Stimulated activated naive CD8-positive, alpha-beta T cell treated with anti-CD3 and anti-CD28 coated beads, Interleukin-15, amount 100 ng/mL, for 72 hours (primary cell): ENCODE measurements around the gene CLEC3A.
"Not testable (repeated sequence)": the region's sequence is repeated elsewhere in the genome, so short reads cannot be mapped to it uniquely, and the experiment has no call there.

Source experiments
- ATAC-seq: fragments of 150-1000 bp; cut with Tn5 transposase; 2 replicates; pipeline ENCODE4 v1.10.0; 2021; ENCODE audit warnings: mild to moderate bottlenecking, moderate library complexity
- DNase-seq, 2 donors: peaks; one replicate each; pipeline ENCODE4 v3.0.0; 2021 to 2022
- H3K27ac Mint-ChIP-seq, 2 donors: one replicate each; pipeline ENCODE4 v1.8.0; 2022; ENCODE audit warnings: mild to moderate bottlenecking in 2 of 2, mixed read lengths in 2 of 2, moderate library complexity in 2 of 2
- H3K27me3 Mint-ChIP-seq: one replicate; pipeline ENCODE4 v1.8.0; 2022; ENCODE audit warnings: mixed read lengths
- H3K4me1 Mint-ChIP-seq: one replicate; pipeline ENCODE4 v1.8.0; 2022; ENCODE audit warnings: mild to moderate bottlenecking, mixed read lengths
- H3K4me3 Mint-ChIP-seq, 2 donors: one replicate each; pipeline ENCODE4 v1.8.0; 2022; ENCODE audit warnings: mild to moderate bottlenecking in 2 of 2, mixed read lengths in 2 of 2, moderate library complexity in 1 of 2
- H3K9me3 Mint-ChIP-seq, 2 donors: one replicate each; pipeline ENCODE4 v1.8.0; 2022; ENCODE audit warnings: mixed read lengths in 2 of 2

The CLEC3A gene

DNA sequence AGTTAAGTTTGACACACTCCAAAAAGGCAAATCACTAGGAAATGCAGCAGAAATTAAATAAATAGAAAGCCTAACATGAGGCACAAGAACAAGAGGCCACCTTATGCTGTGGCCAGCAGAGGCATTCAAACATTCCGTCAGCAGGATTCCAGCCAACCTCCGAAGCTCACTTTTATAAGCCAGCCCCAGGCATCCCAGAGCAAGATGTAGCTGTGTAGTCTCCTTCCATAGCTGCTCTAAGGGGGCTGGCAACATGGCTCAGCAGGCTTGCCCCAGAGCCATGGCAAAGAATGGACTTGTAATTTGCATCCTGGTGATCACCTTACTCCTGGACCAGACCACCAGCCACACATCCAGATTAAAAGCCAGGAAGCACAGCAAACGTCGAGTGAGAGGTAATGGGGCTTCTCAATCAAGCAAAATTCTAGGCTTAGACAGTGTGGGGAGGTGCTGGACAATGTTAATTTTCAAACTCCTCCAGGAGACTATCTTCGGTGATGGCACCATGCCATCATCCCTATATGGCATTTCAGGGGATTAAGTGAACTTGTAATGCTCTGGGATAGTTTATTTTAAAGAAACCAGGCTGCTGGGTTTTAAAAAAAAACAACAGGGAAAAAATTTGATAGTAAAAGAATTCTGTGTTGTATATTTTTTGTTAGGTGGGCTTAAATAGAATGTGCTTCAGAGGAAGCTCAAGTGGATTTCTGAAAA is at the start of gene CLEC3A:
Gene CLEC3A (plus strand): TSS at position 202 of the 714 bp plus-strand sequence. CDS start 79 bp downstream, at position 281.
- H3K27ac Mint-ChIP-seq = no peak within 1 kb of the TSS
- no peaks in the 10 kb centered on the region for H3K9me3 Mint-ChIP-seq
- ATAC-seq (no peak), DNase-seq (no peak)
- peaks cover 24% of the 10 kb centered on the region for H3K27me3 Mint-ChIP-seq
- no peaks in the 10 kb centered on the region for H3K4me1 Mint-ChIP-seq
- no peak within 1 kb of the TSS for H3K4me3 Mint-ChIP-seq

DNA sequence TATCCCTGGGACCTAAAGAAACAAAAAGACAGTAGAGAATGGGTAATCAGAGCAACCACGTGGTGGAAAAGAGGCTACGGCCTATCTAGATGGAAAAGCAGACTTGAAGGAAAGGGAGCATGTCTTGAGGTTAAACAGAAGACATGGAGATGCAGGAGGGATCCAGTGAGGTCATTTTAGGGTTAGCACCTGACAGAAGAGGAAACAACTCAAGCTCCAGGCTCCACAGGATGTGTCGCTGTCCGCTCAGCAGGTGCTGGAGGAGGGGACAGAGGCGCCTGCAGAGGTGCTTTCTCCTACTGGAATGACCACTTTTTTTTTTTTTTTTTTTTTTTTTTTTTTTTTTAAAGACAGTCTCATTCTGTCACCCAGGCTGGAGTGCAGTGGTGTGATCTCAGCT is 47.5 kb upstream of the CLEC3A start:
- Mint-ChIP-seq H3K9me3 (no peaks in the 10 kb centered on the region), H3K27me3 (peaks cover 7% of the 10 kb centered on the region), H3K4me3 (no peak overlapping the region), H3K4me1 (no peaks in the 10 kb centered on the region), H3K27ac (no peak overlapping the region)
- DNase-seq (no peak), ATAC-seq (no peak)

DNA sequence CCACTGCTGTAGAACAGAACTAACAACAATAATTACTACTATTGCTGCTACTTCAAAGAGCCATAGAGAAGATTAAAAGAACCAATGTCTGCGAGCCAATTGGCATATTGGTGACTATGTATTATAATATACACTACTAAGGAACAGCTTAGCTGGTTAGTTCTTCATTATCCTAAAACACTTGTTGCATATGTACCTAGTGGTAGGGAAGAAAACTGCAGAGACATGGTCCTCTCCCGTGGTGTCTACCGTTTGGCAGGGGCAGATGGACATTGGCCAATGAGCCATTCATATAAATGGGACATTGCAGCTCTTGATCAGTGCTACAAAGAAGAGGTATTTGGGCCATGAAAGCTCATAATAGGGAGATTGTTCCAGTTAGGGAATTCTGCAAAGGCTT is 46.4 kb upstream of the CLEC3A start:
- H3K4me1 Mint-ChIP-seq = no peaks in the 10 kb centered on the region
- DNase-seq (no peak), ATAC-seq (no peak)
- H3K4me3 Mint-ChIP-seq = no peak overlapping the region
- H3K27me3 Mint-ChIP-seq = peaks cover 7% of the 10 kb centered on the region
- H3K9me3 Mint-ChIP-seq = no peaks in the 10 kb centered on the region
- peak overlapping the region in 1 of 2 donors; percentile 12 for H3K27ac Mint-ChIP-seq

GRCh38 chr16:77977339-77977738 is 45.0 kb upstream of the CLEC3A start:
- Mint-ChIP-seq H3K4me1 (no peaks in the 10 kb centered on the region), H3K27ac (no peak overlapping the region), H3K27me3 (peaks cover 5% of the 10 kb centered on the region), H3K9me3 (no peaks in the 10 kb centered on the region), H3K4me3 (no peak overlapping the region)
- ATAC-seq (no peak), DNase-seq (no peak)

GRCh38 chr16:77985111-77985510 is 37.2 kb upstream of the CLEC3A start:
- Mint-ChIP-seq H3K9me3 (no peaks in the 10 kb centered on the region), H3K4me3 (no peak overlapping the region), H3K27me3 (peaks cover 33% of the 10 kb centered on the region), H3K27ac (no peak overlapping the region), H3K4me1 (no peaks in the 10 kb centered on the region)
- no peak for DNase-seq
- no peak for ATAC-seq

DNA sequence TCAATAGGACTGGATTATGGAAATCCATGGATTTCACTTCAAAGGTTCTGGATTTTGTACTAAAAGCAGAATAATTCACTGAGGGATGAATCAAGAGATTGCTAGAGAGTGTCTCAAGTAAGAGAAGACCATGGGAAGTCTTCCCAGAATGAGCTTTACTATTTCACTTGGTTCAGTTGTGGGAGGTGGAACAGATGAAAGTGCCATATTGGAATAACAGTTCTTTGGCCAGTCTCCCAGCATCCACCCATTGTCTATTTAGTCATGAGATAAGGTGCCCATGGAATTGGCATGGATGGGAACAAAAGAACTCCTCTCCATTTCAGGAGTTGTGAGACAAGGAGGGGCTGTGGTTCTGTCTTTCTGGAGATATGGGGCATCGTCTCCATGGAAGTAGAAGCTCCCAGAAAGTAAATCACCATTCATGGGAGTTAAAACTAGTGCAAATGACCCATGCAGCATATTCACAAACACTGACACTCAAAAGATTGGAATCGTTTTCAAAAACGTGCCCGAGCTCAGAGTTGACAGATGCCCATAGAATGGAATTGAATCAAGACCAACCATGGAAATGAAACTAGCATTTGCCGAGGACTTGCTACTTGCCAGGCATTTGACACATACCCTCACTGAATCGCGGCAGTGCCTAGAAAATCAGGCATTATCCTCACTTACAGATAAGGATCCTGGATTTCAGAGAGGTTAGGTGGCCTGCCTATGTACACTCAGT is 36.2 kb upstream of the CLEC3A start:
- Mint-ChIP-seq H3K9me3 (no peaks in the 10 kb centered on the region), H3K27me3 (peaks cover 33% of the 10 kb centered on the region), H3K4me3 (no peak overlapping the region), H3K27ac (no peak overlapping the region), H3K4me1 (no peaks in the 10 kb centered on the region)
- DNase-seq (no peak), ATAC-seq (no peak)

- H3K4me3 Mint-ChIP-seq = no peak overlapping the region
- H3K27ac Mint-ChIP-seq = no peak overlapping the region
These were observed 34.5 kb upstream of the CLEC3A start for GRCh38 chr16:77987810-77988209.

GRCh38 chr16:77989846-77990245 is 32.5 kb upstream of the CLEC3A start:
- Mint-ChIP-seq H3K27me3 (peaks cover 37% of the 10 kb centered on the region), H3K4me3 (no peak overlapping the region), H3K4me1 (no peaks in the 10 kb centered on the region), H3K27ac (no peak overlapping the region), H3K9me3 (peaks cover 0 to under 1% of the 10 kb centered on the region in 2 donors)
- no peak for DNase-seq
- no peak for ATAC-seq

More at GRCh38 chr16:77987810-77988209, 34.5 kb upstream of the CLEC3A start:
- ATAC-seq (no peak), DNase-seq (no peak)
- Mint-ChIP-seq H3K9me3 (no peaks in the 10 kb centered on the region), H3K27me3 (peaks cover 33% of the 10 kb centered on the region), H3K4me1 (no peaks in the 10 kb centered on the region)

- peaks cover 30% of the 10 kb centered on the region for H3K27me3 Mint-ChIP-seq
- H3K9me3 Mint-ChIP-seq = peaks cover 0 to 16% of the 10 kb centered on the region in 2 donors
- no peak for DNase-seq
- no peaks in the 10 kb centered on the region for H3K4me1 Mint-ChIP-seq
- no peak overlapping the region for H3K4me3 Mint-ChIP-seq
- peak overlapping the region; percentile 3 to 71 for H3K27ac Mint-ChIP-seq
- ATAC-seq = no peak
These were observed 30.6 kb upstream of the CLEC3A start for GRCh38 chr16:77991701-77992100.

DNA sequence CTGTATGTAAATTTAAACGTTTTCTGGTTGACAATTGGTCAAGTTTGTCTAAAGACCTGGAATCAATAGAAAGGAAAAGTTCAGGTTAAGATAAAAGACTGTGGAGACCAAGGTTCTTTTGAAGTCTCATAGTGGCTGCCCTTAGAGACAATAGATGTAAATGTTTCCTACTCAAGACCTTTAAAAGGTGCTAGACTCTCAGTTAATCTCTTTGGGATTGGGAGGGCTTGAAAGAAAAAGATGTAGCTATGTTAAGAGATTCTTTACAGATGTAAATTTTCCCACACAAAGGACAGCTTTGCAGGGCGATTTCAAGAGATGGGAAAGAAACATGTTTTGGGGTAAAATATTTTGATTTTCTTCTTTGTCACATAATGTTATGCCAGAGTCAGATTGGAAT is 30.0 kb upstream of the CLEC3A start:
- H3K27ac Mint-ChIP-seq = peak overlapping the region in 1 of 2 donors; percentile 3
- H3K4me3 Mint-ChIP-seq, H3K4me1 Mint-ChIP-seq, ATAC-seq, DNase-seq: not testable (repeated sequence)
- H3K9me3 Mint-ChIP-seq = peaks cover 0 to 16% of the 10 kb centered on the region in 2 donors
- peaks cover 30% of the 10 kb centered on the region for H3K27me3 Mint-ChIP-seq

- H3K27ac Mint-ChIP-seq = no peak overlapping the region
- no peaks in the 10 kb centered on the region for H3K4me1 Mint-ChIP-seq
- ATAC-seq (no peak), DNase-seq (no peak)
- H3K9me3 Mint-ChIP-seq = peaks cover 0 to 16% of the 10 kb centered on the region in 2 donors
- H3K4me3 Mint-ChIP-seq = no peak overlapping the region
- H3K27me3 Mint-ChIP-seq = peaks cover 32% of the 10 kb centered on the region
These were observed 29.0 kb upstream of the CLEC3A start for GRCh38 chr16:77993111-77993985.

DNA sequence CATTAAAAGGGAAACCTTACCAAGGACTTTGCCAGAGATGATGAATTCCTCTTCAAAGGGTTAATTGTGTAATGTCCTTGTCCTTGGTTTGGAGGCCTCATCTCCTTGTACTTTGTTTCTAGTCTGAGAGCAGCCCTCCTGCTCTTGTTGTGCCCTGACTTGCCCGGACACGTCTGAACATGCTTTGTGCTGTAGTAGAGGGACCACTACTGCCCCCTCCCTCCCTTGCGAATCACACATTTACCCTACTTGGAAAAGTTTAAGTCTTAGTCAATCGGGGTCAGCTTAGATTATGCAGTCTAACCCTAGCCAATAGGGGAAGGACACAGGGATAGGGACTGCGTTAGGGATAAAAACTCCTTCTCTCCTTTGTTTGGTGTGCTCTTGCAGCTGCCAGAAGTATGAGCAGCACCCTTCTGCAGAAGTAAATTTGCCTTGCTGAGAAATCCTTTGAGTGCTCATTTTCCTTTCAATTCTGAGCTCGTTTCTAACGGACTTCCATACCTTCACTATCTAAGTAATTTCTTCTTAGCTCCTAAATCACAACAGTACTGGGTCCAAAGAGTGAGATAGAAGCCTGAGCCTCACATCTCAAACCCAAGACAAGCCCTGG is 26.4 kb upstream of the CLEC3A start:
- ATAC-seq (no peak), DNase-seq (no peak)
- Mint-ChIP-seq H3K4me3 (no peak overlapping the region), H3K27ac (no peak overlapping the region), H3K4me1 (no peaks in the 10 kb centered on the region), H3K9me3 (peaks cover 0 to 16% of the 10 kb centered on the region in 2 donors), H3K27me3 (peaks cover 33% of the 10 kb centered on the region)

DNA sequence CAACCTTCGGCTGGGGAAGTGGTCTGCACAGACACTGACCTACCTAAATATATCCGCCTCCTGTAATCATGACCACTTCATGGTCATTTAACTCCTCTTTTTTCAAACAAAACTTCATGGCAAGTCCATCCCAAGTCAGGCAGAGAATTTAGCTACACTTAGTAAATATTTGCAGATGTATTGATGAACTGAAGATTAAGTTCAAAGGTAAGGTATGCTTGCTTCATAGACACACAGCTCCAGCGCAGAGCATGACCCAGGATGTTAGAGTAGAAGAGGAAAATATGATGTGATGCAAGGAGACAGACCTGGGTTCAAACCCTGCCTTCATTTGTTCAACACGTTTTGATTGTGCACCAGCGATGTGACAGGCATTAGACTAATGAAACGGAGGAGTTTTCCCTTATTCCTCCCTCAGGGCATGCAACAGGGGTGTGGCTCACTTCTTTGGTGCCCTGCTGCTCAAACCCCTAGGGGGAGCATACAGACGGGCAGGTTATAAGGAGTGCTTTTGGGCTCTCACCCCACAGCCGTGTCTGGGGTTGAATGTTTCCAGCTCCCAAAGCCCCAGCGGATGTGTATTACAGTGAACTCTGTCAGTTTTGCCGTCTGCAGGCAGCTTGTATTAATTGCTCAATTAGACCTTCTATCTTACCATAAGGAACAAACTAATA is 23.9 kb upstream of the CLEC3A start:
- DNase-seq (no peak), ATAC-seq (no peak)
- Mint-ChIP-seq H3K27me3 (peaks cover 23% of the 10 kb centered on the region), H3K4me3 (no peak overlapping the region), H3K4me1 (peaks cover 8% of the 10 kb centered on the region), H3K27ac (no peak overlapping the region), H3K9me3 (peaks cover 0 to 16% of the 10 kb centered on the region in 2 donors)

DNA sequence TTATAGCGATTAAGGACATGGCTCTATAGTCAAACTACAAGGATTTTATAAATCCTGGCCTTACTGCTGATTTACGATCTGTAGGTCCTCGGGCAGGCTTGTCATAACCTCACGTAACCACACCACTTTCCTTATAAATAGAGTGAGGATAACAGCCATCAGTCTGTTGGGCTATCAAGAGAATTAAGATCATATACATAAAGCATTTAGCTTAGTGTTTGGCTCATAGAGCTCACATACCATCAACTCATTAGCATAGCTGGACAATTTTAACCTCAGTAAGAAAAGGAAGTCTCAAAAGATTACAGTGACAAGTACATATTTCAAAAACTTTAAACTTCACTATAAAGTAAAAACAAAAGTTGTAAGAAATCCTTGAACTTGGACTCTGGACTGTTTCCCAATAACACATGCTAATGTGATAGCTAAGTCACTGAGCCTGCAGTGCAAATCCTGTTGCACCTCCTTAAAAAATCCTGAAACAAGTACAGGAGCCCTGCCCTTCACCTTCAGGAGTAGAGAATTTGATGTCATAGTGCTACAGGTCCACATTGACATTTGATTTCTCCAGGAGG is 20.8 kb upstream of the CLEC3A start:
- H3K4me1 Mint-ChIP-seq = peaks cover 8% of the 10 kb centered on the region
- H3K27me3 Mint-ChIP-seq = peaks cover 16% of the 10 kb centered on the region
- DNase-seq (no peak), ATAC-seq (no peak)
- no peaks in the 10 kb centered on the region for H3K9me3 Mint-ChIP-seq
- H3K27ac Mint-ChIP-seq = no peak overlapping the region
- H3K4me3 Mint-ChIP-seq = no peak overlapping the region
